ENCODE data around the gene ARHGEF38. TPM values are rescaled to one million over a fixed set of nuclear protein-coding genes. Genes with fewer than 3 reads are reported as not detected.
A peak's percentile ranks its signal among the peaks of the same experiment; 100 is the strongest.

Gene ARHGEF38, protein sequence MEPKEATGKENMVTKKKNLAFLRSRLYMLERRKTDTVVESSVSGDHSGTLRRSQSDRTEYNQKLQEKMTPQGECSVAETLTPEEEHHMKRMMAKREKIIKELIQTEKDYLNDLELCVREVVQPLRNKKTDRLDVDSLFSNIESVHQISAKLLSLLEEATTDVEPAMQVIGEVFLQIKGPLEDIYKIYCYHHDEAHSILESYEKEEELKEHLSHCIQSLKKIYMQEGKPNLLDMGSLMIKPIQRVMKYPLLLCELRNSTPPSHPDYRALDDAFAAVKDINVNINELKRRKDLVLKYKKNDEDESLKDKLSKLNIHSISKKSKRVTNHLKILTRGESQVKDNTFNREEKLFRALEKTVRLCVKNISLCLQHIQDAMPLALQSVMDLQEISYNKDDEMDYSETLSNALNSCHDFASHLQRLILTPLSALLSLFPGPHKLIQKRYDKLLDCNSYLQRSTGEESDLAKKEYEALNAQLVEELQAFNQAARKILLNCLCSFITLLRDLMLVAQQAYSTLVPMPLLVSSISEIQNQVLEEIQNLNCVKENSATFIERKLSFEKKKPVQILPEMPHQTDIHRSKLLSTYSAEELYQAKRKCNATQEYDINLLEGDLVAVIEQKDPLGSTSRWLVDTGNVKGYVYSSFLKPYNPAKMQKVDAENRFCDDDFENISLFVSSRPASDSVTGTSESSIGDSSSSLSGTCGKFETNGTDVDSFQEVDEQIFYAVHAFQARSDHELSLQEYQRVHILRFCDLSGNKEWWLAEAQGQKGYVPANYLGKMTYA
- total RNA-seq, result not detected in 2 replicates

DNA sequence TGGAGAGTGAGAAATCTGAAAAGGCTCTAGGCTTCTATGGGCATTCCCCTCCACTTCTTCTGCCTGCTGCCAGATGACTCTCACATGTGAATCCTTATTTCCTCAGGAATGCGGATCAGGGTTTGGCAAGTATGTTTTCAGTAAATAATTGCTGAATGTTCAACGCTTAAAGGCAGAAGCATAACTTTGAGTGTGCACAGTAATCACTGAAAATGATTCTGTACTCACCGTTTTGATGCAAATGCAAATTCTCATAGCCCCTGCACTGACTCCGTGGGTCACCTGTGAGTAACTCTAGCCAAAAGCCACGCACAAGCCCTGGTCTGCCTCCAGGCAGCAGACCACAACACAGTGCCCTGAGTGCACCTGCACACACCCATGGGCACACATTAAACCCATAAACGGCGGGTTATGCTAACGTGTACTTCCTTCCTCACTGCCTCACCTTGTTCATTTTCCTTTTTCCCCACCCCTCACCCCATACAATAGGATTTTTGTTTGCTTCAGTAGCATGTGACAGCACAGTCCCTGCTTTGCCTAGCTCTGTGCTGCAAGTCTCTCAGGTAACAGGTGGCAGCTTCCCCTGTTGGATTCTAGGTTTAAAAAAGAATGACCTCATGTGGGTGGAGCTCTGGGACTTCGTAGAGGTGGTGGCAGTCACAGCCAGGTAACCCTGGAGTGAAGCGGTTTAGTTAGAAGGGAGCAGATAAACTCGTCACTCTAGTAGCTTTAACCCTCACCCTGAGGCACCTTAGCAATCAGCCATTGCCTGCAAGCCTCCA is at the start of gene ARHGEF38:
Gene ARHGEF38, plus strand, starts transcription at position 656 of the 782 bp plus-strand sequence. CDS start 146 bp downstream, outside the sequence.
- DNase-seq (ENCODE audit: low read depth in 2 of 2), result no peak

DNA sequence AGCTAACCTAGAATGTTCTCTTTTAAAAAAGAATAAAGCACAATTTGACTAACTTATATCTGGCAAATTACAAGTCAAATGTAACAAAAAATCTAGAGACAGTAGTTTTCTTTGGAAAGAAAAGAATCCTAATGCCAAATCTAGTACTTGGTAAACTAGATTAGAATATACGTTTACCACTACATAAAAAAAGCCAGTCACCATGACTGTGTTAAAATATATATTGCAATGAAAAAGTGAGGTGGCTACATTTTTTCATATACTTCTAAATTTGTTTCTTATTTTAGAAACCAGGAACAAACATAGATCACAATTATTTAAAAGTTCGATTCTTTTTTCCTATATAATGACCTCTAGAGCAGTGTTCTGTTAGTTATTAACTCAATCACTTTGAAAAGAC is 48.9 kb upstream of the ARHGEF38 start:
- no peak for DNase-seq (ENCODE audit: low read depth in 2 of 2)

DNA sequence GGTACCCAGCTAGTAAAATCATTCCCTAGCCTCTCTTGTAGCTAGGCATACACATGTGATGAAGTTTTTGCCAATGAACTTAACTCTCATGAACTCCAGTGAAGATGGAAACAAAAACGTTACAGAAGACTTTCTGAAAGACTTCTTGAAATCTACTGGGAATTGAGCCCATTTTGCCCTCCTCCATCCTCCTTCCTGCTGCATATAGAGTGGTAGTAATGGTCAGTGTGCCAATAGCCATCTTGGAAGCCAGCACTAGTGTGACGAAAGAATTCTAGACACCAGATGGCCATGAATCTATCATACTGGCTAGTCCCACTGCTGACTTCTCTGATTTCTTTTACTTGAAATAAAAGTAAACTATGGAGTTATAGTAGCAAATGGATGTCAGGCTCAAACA is 47.7 kb upstream of the ARHGEF38 start:
- DNase-seq (ENCODE audit: low read depth in 2 of 2), result no peak

DNA sequence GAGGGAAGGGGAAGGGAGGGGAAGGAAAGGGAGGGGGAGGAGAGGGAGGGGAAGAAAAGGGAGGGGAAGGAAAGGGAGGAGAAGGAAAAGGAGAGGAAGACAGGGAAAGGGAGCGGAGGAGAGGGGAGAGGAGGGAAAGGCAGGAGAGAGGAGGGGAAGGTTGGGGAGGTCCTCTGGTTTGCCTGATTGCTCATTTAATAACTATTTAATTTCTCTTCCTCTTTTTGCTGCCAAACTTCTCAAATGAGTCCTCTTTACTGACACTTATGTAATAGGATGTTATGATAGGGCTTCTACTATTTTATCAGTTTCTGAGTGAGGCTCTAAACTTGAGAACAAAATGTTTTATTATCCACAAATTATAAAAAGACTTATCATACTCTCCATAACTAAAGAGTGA is 43.1 kb upstream of the ARHGEF38 start:
- DNase-seq (ENCODE audit: low read depth in 2 of 2), result no peak

DNA sequence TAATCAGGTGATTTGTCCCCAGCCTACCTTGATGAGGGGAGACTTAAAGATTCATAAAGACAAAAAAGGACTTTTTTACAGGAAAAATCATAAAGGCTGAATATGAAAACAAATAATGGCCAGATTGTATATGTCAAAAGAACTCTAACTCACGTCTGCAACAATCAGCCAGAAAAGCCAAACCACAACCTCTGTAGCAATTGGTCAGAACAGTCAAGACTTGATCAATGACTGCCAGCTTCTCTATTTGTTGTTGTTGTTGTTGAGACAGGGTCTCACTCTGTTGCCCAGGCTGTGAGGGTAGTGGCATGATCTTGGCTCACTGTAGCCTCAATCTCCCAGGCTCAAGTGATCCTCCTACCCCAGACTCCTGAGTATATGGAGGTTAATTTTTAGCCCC is 42.7 kb upstream of the ARHGEF38 start:
- DNase-seq (ENCODE audit: low read depth in 2 of 2), result no peak

DNA sequence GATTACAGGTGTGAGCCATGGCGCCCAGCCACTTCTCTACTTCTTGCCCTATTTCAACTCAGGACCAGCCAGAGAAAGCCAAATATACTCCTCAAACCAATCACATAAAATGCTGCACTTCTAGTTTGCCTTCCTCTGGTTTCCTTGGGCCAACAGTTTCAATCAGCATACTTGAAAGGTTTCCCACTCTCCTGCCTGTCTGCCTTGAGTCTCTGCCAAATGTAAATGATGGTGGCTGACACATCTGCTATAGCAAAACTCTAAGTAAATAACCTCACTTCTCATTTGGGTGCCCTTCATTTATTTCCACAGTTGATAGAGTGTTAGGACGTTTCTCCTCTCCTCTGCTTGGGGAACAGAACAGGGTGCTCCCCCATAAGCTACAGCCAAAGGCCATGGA is 42.2 kb upstream of the ARHGEF38 start:
- no peak for DNase-seq (ENCODE audit: low read depth in 2 of 2)

DNA sequence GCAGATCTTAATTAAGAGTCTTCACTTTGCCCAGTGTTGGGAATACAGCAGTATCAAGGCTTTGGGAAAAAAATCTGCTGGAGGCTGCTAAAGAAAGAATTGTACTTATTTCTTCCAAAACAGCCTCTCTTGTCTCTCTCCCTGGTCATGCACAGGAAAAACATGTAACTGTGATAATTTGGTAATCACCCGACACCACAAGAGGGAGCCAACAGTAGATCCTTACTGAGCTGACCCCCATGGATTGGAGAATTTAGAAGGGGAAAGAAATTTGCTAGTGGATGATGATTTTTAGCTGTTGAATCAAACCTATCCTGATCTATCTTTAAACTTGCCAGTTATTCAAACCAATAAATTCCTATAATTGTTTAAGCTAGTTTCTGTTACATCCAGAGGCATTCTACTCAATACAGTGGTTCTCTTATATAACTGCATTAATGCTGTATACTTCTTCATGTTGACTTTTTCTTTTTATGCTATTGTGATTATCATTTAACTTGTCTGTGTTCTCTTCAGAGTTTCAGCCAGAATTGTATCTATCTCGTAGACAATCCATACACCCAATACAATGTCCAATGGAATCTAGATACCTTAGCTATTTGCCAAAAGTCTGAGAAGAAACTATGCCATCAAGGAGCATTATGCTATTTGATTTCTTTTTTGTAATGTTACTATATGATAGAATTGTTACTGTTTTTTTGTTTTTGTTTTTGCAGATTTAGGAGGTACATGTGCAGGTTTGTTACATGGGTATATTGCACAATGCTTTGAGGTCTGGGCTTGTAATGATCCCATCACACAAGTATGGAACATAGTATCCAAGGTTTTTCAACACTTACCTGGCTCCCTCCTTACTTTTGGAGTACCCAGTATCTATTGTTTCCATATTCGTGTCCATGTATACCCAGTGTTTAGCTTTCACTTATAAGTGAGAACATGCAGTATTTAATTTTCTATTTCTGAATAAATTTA is 31.3 kb upstream of the ARHGEF38 start:
- peak; percentile 49 to 69 for DNase-seq (ENCODE audit: low read depth in 2 of 2)

DNA sequence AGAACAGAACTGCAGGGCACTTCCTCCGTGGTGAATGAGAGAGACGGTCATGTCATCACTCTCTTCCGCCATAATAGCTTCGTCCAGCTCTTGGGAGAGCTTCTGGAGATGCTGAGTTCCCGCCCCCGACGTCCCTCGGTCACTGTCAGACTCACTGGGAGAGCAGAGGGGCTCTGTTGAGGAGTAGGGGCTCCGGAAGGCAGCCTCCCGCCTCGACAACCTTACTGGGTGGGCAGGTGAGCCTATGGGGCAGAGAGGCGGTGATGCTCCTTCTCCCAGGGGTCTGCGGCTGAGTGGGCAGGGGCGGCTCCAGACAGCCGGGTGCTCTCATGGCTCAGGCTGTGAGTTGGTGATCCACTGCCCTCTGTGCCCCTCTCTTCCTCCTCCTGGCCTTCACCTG is 25.8 kb upstream of the ARHGEF38 start:
- no peak for DNase-seq (ENCODE audit: low read depth in 2 of 2)

DNA sequence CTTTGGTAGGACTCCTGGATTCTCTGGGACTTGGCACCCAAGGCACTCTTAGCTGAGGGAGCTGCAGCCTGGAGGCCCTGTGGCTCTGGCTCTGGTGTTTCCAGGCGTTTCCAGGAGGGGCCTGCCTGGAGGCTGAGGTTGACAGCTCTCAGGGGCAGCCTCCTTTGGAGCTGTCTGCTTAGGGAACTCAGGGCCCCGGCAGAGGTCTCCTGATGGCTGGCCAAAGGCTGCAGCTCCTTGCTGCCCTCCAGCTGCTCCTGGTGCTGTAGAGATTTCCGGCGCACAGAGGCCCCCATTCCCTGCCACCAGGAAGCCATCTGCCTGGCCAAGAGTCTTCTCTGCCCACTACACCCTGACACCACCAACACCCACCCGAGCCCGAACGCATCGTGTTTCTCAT is 25.3 kb upstream of the ARHGEF38 start:
- DNase-seq (ENCODE audit: low read depth in 2 of 2), result no peak

DNA sequence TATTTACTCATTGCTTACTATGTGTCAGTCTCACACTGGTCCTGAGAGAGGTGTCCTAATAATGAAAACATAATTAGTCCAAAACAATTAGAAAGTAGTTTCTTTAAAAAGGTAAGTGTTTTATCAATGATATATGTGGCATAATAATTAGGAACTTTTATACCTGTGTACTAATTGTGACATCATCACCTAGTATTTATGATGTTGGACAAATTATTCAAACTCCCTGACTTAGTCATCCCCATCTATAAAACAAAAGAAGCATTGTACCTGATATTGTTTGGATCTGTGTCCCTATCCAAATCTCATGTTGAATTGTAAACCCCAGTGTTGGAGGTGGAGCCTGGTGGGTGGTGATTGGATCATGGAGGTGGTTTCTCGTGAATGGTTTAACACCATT is 15.8 kb upstream of the ARHGEF38 start:
- no peak for DNase-seq (ENCODE audit: low read depth in 2 of 2)

DNA sequence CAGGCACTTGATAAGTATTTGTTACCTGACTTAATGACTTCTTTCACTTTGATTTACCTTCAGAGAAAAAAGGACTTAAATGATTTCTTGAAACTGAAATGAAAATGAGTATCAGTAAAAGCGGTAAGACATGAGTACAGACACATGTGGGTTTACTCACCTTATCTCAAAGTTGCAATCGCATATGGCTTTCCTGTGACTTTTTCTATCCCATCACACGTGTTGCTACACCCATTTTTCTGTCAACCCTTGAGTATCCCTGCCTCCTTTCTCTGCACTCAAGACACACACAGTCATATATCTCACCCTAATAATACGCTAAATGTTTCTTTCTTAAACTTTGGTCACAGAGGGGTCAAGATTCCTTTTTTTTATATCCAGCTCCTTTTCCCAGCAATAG is 11.0 kb upstream of the ARHGEF38 start:
- DNase-seq (ENCODE audit: low read depth in 2 of 2), result no peak

DNA sequence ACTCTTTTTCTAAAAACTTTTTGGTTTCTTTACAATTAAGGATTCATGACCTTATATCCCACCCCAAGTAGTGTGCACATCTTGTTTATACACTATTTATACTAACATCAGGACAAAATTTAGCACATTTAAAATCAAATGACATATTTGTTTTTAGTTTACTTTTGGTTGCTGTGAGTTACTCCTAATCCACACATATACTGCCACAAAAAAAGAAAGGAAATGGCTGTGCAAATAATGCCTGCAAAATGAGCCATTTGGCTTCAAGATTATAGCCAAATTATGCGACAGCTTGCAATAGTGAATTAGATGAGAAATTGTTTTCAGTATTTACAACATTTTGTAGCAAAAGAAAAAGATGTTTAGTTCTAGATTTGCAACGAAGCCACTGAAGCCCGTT is 10.4 kb upstream of the ARHGEF38 start:
- no peak for DNase-seq (ENCODE audit: low read depth in 2 of 2)

DNA sequence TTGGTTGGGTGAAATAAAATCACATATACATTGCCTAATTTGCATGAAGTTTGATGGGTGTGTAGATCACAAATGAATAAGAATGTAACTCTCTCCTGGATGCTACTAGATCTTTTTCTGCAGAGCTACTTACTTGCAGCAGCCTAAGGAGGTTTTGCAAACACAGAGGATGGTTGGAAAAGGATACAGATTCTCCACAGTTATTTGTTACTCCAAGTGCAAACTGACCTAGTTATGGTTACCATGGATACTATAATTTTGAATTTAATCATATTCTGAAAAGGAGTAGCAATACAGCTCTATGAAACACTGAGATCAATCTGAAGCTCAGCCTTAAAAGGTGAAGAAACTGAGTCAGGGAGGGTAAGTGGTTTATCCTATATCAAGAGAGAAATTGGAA is 9.1 kb upstream of the ARHGEF38 start:
- DNase-seq (ENCODE audit: low read depth in 2 of 2), result no peak

DNA sequence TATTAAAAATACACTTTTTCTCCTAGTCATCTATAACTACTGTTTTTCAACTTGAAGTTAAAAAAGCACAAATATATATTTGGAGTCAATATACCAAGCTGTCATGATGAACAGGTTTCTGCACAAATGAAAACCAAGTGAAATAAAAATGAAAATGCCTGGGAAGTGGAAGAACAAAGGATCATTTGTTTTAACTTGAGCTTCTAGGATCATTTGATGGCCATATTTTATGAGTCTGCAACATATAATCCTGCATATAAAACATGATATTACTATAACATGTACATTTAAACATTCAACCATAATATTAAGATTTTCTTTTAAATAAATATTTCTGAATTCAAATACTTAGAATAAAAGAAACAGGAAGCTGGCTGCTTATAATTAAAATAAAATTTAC is 8.5 kb upstream of the ARHGEF38 start:
- DNase-seq (ENCODE audit: low read depth in 2 of 2), result no peak

DNA sequence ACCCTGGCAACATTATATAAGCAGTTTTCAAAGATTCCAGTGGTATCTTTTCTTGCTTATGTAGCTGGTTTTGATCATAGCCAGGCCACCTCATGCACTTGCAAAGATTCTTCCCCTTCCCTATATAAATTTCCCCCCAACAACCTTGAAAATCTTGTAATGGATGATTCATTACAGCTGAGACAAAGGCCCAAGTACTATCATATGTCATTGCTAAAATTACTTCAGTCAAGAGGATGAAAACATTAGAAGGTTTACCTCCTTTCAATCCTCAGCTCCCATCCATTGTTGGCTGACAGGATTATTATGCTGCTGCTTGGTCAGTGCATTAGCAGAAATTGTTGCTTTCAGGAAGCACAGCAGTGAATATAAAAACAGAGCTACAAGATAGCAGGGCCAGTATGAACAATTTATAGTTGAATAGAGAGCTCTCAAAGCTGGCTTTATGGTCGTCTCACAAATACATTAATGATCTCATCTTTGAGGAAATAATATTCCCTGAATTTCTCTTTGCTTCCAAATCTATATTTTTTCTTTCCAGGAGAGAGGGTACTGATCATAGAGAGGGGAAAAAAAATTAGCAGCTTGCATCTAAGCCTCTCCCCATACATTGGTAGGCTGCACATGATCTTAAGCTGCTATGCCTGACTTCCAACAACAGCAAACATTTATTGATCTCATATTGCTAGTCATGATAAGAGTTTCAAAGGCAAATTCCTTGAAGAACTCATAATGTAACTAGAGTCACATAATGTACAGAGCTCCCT is 7.7 kb upstream of the ARHGEF38 start:
- DNase-seq (ENCODE audit: low read depth in 2 of 2), result no peak

DNA sequence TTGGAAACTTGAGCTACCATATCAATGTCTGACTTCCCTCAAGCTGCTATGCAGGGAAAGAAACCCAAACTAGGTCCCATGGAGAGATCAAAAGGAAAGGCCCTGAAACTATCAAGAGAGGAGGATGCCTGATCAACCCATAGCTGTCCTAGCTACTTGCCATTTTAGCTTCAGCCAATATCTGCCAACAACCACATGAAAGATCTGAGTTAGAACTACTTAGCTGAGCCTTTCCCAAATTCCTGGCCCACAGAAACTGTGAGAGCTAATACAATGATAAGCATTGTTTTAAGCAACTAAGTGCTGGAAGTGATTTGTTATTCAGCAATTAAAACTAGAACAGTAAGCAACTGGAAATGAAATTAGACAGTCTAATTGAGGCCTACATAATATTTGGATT is 6.3 kb upstream of the ARHGEF38 start:
- no peak for DNase-seq (ENCODE audit: low read depth in 2 of 2)

DNA sequence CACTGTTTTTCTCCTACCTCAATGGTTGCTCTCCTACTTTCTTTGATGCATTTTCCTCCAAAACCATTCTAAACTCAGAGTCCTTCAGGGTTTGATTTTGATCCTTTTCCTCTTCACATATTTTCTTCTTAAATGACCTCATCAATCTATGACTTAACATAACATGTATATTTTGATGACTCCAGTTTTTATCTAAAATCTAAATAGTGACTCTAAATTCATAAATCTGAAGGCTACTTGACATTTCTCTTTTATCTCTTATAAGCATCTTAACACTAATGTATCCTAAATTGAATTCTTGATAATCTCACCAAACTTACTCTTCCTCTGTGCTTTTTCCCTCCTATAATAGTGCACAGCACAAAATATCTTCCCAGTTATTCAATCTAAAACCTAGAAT is 4.7 kb upstream of the ARHGEF38 start:
- DNase-seq (ENCODE audit: low read depth in 2 of 2), result no peak

DNA sequence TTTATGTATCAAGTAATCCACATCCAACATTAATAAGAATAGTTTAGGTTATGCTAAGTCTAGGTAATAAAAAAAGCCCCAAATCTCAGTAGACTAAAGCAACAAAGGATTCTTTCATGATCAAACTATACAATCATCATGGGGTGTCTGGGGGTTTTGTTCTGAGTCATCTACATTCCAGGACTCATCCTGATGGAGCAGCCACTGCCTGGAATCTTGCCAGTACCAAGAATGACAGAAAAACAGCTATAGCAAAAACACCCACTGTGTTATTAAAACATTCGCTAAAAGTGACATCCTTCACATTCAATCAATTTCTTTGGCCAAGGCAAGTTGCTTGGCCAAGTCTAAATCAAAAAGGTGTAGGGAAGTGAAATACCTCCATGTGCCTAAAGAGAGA is 3.9 kb upstream of the ARHGEF38 start:
- peak in 1 of 2 donors; percentile 2 for DNase-seq (ENCODE audit: low read depth in 2 of 2)

DNA sequence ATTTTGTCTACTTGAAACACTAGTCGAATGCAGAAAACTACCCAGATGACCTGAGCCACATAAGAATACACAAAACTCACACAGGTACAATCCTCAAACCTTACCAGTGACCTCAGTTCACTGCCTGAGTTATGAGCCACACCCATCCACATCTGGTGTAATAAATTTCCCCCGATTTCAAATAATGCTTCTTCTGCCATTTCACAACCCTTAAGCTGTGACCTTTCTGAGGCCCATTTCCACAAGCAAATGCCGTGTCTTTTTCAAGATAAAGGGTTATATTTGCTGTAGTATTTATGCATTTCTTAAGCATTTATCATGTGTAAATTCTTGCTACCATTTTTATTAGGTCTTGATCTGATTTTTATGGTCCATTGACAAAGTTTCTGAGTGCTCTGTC is 1.8 kb upstream of the ARHGEF38 start:
- DNase-seq (ENCODE audit: low read depth in 2 of 2), result no peak

DNA sequence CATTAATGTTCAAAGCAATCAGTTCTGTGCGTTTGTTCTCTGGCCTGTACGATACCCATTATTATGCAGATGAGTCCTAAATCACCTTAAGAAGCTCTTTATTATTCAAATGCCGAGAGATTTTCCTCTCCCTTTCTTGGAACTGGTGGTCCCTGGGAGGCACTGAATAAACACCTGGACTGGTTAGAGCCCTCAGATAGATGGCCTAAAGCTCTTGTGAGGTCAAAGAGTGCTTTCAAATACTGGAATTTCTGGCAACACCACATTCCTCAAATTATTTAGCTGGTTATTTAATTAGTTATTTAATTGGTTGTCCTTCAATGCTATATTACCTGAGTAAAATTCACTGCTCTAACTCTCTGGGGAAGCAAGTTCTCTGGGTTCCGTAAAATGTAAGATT is 3.0 kb downstream of the ARHGEF38 start:
- DNase-seq (ENCODE audit: low read depth in 2 of 2), result no peak
